ENCODE data around the gene KNSTRN. TPM values are rescaled to one million over a fixed set of nuclear protein-coding genes. Genes with fewer than 3 reads are reported as not detected.

The KNSTRN gene
- total and polyA plus RNA-seq, 2 of the 4 experiments (the other 2 are of a cell fraction) = 33.1 to 73.5 TPM

- no peaks in the 10 kb centered on the region for H3K9me1 ChIP-seq (ENCODE audit: insufficient read depth, low read length)
- no peak overlapping the region for H3K27ac ChIP-seq (ENCODE audit: insufficient read depth, low read length)
- in situ Hi-C loops (cut with MboI; ENCODE audit: low sequenced_read_pairs) (loop anchor here (5.0 to 10.0 kb wide), 3 partner anchors 148 to 381 kb away; no protein-coding TSS in a partner anchor), dilution Hi-C loops (cut with HindIII; ENCODE audit: low sequenced_read_pairs, unreplicated experiment) (no loop called here), intact Hi-C loops (cut with micrococcal nuclease) (no loop called here)
- no peak overlapping the region for H3K4me3 ChIP-seq (ENCODE audit: insufficient read depth, low read depth, low read length)
- H3K9ac ChIP-seq (ENCODE audit: low read depth, low read length) = no peak overlapping the region
- no peak overlapping the region for H2AFZ ChIP-seq (replicated peaks; ENCODE audit: low read length, poor library complexity)
- H4K20me1 ChIP-seq (ENCODE audit: insufficient read depth, low read length) = peaks cover 3% of the 10 kb centered on the region; the same call in 1 of the 2 replicates
- H2BK120ac ChIP-seq (ENCODE audit: low read depth, low read length) = no peak overlapping the region
- H3K4me1 ChIP-seq (ENCODE audit: control insufficient read depth, insufficient read depth, low read length) = no peaks in the 10 kb centered on the region; the same call in 1 of the 2 replicates
- H2AK5ac ChIP-seq (ENCODE audit: low read depth, low read length) = no peak overlapping the region
- no peak overlapping the region for H4K91ac ChIP-seq (ENCODE audit: insufficient read depth, low read depth, low read length)
- H2BK15ac ChIP-seq (ENCODE audit: low read depth, low read length) = no peak overlapping the region
- no peak for DNase-seq
- no peak overlapping the region for H3K18ac ChIP-seq (ENCODE audit: low read depth, low read length)
- ChIA-PET POLR2A (ENCODE audit: unreplicated experiment) (no interaction called here), CTCF (interaction anchor here (0.6 to 2.5 kb wide), 3 partner anchors 81 to 147 kb away, joined by 3 to 8 read pairs (median 7); no protein-coding TSS in a partner anchor)
- no peaks in the 10 kb centered on the region for H3K79me1 ChIP-seq (ENCODE audit: low read depth in 1 of 2, low read length in 2 of 2)
- WGBS, 2 experiments (ENCODE audit: extremely low coverage in 2 of 2, insufficient read length in 1 of 2) = no CpG with 5 or more reads among the region's 5 CpGs
- no peaks in the 10 kb centered on the region; the same call in 1 of the 2 replicates for H3K36me3 ChIP-seq (ENCODE audit: control insufficient read depth, insufficient read depth, low read length)
- H3K14ac ChIP-seq (replicated peaks; ENCODE audit: low read depth, low read length) = no peak overlapping the region
- H2BK20ac ChIP-seq (ENCODE audit: low read depth, low read length) = no peak overlapping the region
- ATAC-seq (ENCODE audit: low read depth) = no peak
- no peaks in the 10 kb centered on the region for H3K9me3 ChIP-seq (ENCODE audit: control insufficient read depth, insufficient read depth, low read length)
- H3K4me2 ChIP-seq (ENCODE audit: low read depth, low read length) = no peak overlapping the region
- TF ChIP-seq CHD1 (IDR thresholded peaks at IDR 0.05; ENCODE audit: low read depth, low read length) (no peak), USF2 (IDR thresholded peaks at IDR 0.05; ENCODE audit: low read depth, low read length) (no peak), RFX5 (IDR thresholded peaks at IDR 0.05; ENCODE audit: low read depth, low read length) (no peak), ELK1 (IDR thresholded peaks at IDR 0.05; ENCODE audit: borderline replicate concordance, low read depth, low read length) (no peak), CEBPB (IDR thresholded peaks at IDR 0.05; ENCODE audit: low read depth, low read length) (no peak), FOS (IDR thresholded peaks at IDR 0.05; ENCODE audit: low read depth, low read length) (no peak), RCOR1 (IDR thresholded peaks at IDR 0.05; ENCODE audit: insufficient replicate concordance, low read length) (no peak), POLR2A (IDR thresholded peaks at IDR 0.05; ENCODE audit: low read depth, low read length) (no peak), BHLHE40 (IDR thresholded peaks at IDR 0.05; ENCODE audit: low read depth, low read length) (no peak), NFE2L2 (IDR thresholded peaks at IDR 0.05; ENCODE audit: low read depth, low read length) (no peak), SMC3 (IDR thresholded peaks at IDR 0.05; ENCODE audit: low read depth, low read length) (no peak), RAD21 (IDR thresholded peaks at IDR 0.05; ENCODE audit: low read length) (no peak), MXI1 (IDR thresholded peaks at IDR 0.05; ENCODE audit: borderline replicate concordance, low read depth, low read length) (no peak), MAZ (IDR thresholded peaks at IDR 0.05; ENCODE audit: borderline replicate concordance, low read depth, low read length) (no peak)
- TF ChIP-seq, protein P1, sequence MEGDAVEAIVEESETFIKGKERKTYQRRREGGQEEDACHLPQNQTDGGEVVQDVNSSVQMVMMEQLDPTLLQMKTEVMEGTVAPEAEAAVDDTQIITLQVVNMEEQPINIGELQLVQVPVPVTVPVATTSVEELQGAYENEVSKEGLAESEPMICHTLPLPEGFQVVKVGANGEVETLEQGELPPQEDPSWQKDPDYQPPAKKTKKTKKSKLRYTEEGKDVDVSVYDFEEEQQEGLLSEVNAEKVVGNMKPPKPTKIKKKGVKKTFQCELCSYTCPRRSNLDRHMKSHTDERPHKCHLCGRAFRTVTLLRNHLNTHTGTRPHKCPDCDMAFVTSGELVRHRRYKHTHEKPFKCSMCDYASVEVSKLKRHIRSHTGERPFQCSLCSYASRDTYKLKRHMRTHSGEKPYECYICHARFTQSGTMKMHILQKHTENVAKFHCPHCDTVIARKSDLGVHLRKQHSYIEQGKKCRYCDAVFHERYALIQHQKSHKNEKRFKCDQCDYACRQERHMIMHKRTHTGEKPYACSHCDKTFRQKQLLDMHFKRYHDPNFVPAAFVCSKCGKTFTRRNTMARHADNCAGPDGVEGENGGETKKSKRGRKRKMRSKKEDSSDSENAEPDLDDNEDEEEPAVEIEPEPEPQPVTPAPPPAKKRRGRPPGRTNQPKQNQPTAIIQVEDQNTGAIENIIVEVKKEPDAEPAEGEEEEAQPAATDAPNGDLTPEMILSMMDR (conservative IDR thresholded peaks at IDR 0.05; ENCODE audit: low read depth, low read length) = no peak
- H3K23ac ChIP-seq (ENCODE audit: low read depth, low read length) = no peak overlapping the region
- BruUV-seq (replicated peaks) = no TSS peak
- H3K56ac ChIP-seq (ENCODE audit: extremely low read depth, insufficient read depth, low read length) = no peak overlapping the region
- H3K4ac ChIP-seq (ENCODE audit: low read depth, low read length) = no peak overlapping the region
- no peak overlapping the region for H4K8ac ChIP-seq (ENCODE audit: low read depth in 2 of 2, low read length in 2 of 2)
- no peak overlapping the region for H4K5ac ChIP-seq (ENCODE audit: low read depth, low read length)
- peaks cover 31% of the 10 kb centered on the region for H3K27me3 ChIP-seq (ENCODE audit: control insufficient read depth, insufficient read depth, low read length)
- H2AK9ac ChIP-seq (replicated peaks; ENCODE audit: low read depth, low read length, poor library complexity) = no peak overlapping the region
- H2BK5ac ChIP-seq (ENCODE audit: low read depth, low read length, poor library complexity, severe bottlenecking) = no peak overlapping the region
These were observed 43.2 kb downstream of the KNSTRN start for GRCh38 chr15:40425681-40426080.
